OCI-LY1 (cell line): Measurements from ENCODE around the gene CCDC150.

Experiments used
- H2AFZ ChIP-seq: fragments of 200-600 bp; sonication (generic), shearing (Covaris generic); 2 replicates; pipeline ENCODE4 v1.6.0; 2014; ENCODE audit warnings: antibody characterized with exemption, mild to moderate bottlenecking, low read length
- H3F3A ChIP-seq: fragments of 200-600 bp; sonication (generic), shearing (Covaris generic); 2 replicates; pipeline ENCODE4 v1.6.0; 2014; ENCODE audit warnings: mild to moderate bottlenecking, antibody characterized with exemption, low read length, moderate library complexity; ENCODE audit not compliant: insufficient read depth
- H3K27ac ChIP-seq: fragments of 200-600 bp; sonication (generic); 2 replicates; pipeline ENCODE4 v1.5.1; 2014; ENCODE audit warnings: low read length, mixed run types, mild to moderate bottlenecking, low read depth; ENCODE audit not compliant: poor library complexity, severe bottlenecking
- H3K27me3 ChIP-seq: fragments of 200-600 bp; sonication (generic); 2 replicates; pipeline ENCODE4 v1.6.0; 2014; ENCODE audit warnings: antibody characterized with exemption, mild to moderate bottlenecking, low read length, moderate library complexity; ENCODE audit not compliant: insufficient read depth
- H3K36me3 ChIP-seq: fragments of 200-600 bp; sonication (generic); 2 replicates; pipeline ENCODE4 v1.6.1; 2014; ENCODE audit warnings: mild to moderate bottlenecking, antibody characterized with exemption, low read length, moderate library complexity, mixed read lengths; ENCODE audit not compliant: insufficient read depth
- H3K4me1 ChIP-seq: fragments of 200-600 bp; sonication (generic); 2 replicates; pipeline ENCODE4 v1.5.1; 2014; ENCODE audit warnings: mild to moderate bottlenecking, low read length, moderate library complexity; ENCODE audit not compliant: insufficient read depth, severe bottlenecking
- H3K4me2 ChIP-seq: fragments of 200-600 bp; sonication (generic), shearing (Covaris generic); 2 replicates; pipeline ENCODE4 v1.6.1; 2014; ENCODE audit warnings: low read length
- H3K4me3 ChIP-seq: fragments of 200-600 bp; sonication (generic); 2 replicates; pipeline ENCODE4 v1.5.1; 2014; ENCODE audit warnings: low read length, low read depth, mild to moderate bottlenecking, mixed read lengths; ENCODE audit not compliant: poor library complexity, severe bottlenecking
- H3K79me2 ChIP-seq: fragments of 200-600 bp; shearing (Covaris generic); 2 replicates; pipeline ENCODE4 v1.6.1; 2016; ENCODE audit warnings: mixed run types, low read length, mixed read lengths; ENCODE audit not compliant: insufficient read depth
- H3K9ac ChIP-seq: fragments of 200-600 bp; sonication (generic), shearing (Covaris generic); 2 replicates; pipeline ENCODE4 v1.6.1; 2014; ENCODE audit warnings: mild to moderate bottlenecking, low read length, mixed read lengths
- H3K9me2 ChIP-seq: fragments of 200-600 bp; sonication (generic), shearing (Covaris generic); 2 replicates; pipeline ENCODE4 v1.6.1; 2014; ENCODE audit warnings: low read depth, mild to moderate bottlenecking, low read length, mixed read lengths
- H3K9me3 ChIP-seq: fragments of 200-600 bp; shearing (Covaris generic); 2 replicates; pipeline ENCODE4 v1.6.1; 2014; ENCODE audit warnings: low read length, mixed read lengths
- H4K20me1 ChIP-seq: fragments of 200-600 bp; sonication (generic), shearing (Covaris generic); 2 replicates; pipeline ENCODE4 v1.6.0; 2016; ENCODE audit warnings: mild to moderate bottlenecking, low read length; ENCODE audit not compliant: insufficient read depth
- CTCF ChIP-seq: fragments of 200-600 bp; sonication (generic), shearing (Covaris generic); IDR thresholded peaks from 2 replicates; pipeline ENCODE4 v1.5.1; 2017; ENCODE audit warnings: mild to moderate bottlenecking, antibody characterized with exemption, low read length, moderate library complexity, mixed read lengths
- EZH2 ChIP-seq: fragments of 200-600 bp; sonication (generic), shearing (Covaris generic); IDR thresholded peaks from 2 replicates; pipeline ENCODE4 v1.8.0; 2017; ENCODE audit warnings: borderline replicate concordance, mixed run types, mild to moderate bottlenecking, antibody characterized with exemption, low read length, moderate library complexity, mixed read lengths

CCDC150 gene

GRCh38 chr2:196591621-196592022 lies 47.9 kb upstream of the CCDC150 start:
- H3K9me2 ChIP-seq = no peaks in the 10 kb centered on the region
- H2AFZ ChIP-seq = no peak overlapping the region
- H3F3A ChIP-seq = no peaks in the 10 kb centered on the region
- no peak overlapping the region for H3K4me2 ChIP-seq
- no peaks in the 10 kb centered on the region for H3K79me2 ChIP-seq
- H3K27me3 ChIP-seq = no peaks in the 10 kb centered on the region
- H4K20me1 ChIP-seq = no peaks in the 10 kb centered on the region
- no peaks in the 10 kb centered on the region for H3K36me3 ChIP-seq
- no peak overlapping the region for H3K9ac ChIP-seq
- no peak overlapping the region for H3K27ac ChIP-seq
- no peaks in the 10 kb centered on the region for H3K4me1 ChIP-seq
- H3K4me3 ChIP-seq = no peak overlapping the region
- H3K9me3 ChIP-seq = no peaks in the 10 kb centered on the region
- TF ChIP-seq EZH2 (no peak), CTCF (no peak)

GRCh38 chr2:196592331-196592910 lies 47.1 kb upstream of the CCDC150 start:
- H4K20me1 ChIP-seq = no peaks in the 10 kb centered on the region
- H3K27me3 ChIP-seq = no peaks in the 10 kb centered on the region
- H3K36me3 ChIP-seq = no peaks in the 10 kb centered on the region
- no peaks in the 10 kb centered on the region for H3K4me1 ChIP-seq
- H3K27ac ChIP-seq = no peak overlapping the region
- H3K79me2 ChIP-seq = no peaks in the 10 kb centered on the region
- H3K9me3 ChIP-seq = no peaks in the 10 kb centered on the region
- H3K4me2 ChIP-seq = peak overlapping the region; percentile 66
- H3K9ac ChIP-seq = no peak overlapping the region
- TF ChIP-seq CTCF (no peak), EZH2 (no peak)
- no peaks in the 10 kb centered on the region for H3K9me2 ChIP-seq
- peak overlapping the region; percentile 58 for H3K4me3 ChIP-seq
- H2AFZ ChIP-seq = no peak overlapping the region
- H3F3A ChIP-seq = no peaks in the 10 kb centered on the region

GRCh38 chr2:196592911-196593881 lies 46.3 kb upstream of the CCDC150 start, which contains the start of gene HECW2:
Gene HECW2 (minus strand): TSS chr2:196593554.
- Histone ChIP-seq H3K4me1 (no peaks in the 10 kb centered on the region), H3K9me2 (no peaks in the 10 kb centered on the region), H3K27me3 (no peaks in the 10 kb centered on the region), H3K27ac (no peak within 1 kb of the TSS), H3K9me3 (no peaks in the 10 kb centered on the region), H3K79me2 (no peaks in the 10 kb centered on the region), H3K9ac (no peak within 1 kb of the TSS), H3F3A (no peaks in the 10 kb centered on the region), H3K4me3 (peak within 1 kb of the TSS; percentile 58), H4K20me1 (no peaks in the 10 kb centered on the region), H2AFZ (no peak within 1 kb of the TSS), H3K4me2 (peak within 1 kb of the TSS; percentile 66), H3K36me3 (no peaks in the 10 kb centered on the region)
- TF ChIP-seq CTCF (no peak), EZH2 (no peak)
